ENCODE results near the gene SEC14L2. TPM values are rescaled to one million over a fixed set of nuclear protein-coding genes. Genes with fewer than 3 reads are reported as not detected.

The SEC14L2 gene
- total RNA-seq, 1 experiment from 2014 or later: 14.4 TPM

DNA sequence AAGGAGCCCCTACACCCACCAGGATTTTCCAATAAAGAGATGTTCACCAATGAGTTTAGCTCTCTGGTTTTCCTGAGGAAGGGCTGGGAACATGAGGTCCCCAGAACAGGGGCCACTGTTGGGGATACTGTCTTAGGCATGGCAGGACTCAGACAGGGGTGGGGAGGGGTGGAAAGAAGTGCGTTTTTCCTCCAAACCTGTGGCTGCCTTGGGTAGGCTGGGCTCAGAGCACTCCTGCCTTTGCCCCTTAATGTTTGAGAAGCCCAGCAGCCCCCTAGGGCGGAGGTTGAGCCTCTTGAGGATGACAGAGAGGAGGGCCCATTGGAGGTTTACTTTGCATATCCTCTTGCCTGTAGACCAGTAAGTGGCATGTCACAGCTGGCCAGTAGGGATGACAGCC lies 39.4 kb downstream of the SEC14L2 start:
- no peak for TF ChIP-seq EZH2 (IDR thresholded peaks at IDR 0.05; ENCODE audit: borderline replicate concordance, low read depth, low read length, poor library complexity, severe bottlenecking)
- TF ChIP-seq, protein P1, sequence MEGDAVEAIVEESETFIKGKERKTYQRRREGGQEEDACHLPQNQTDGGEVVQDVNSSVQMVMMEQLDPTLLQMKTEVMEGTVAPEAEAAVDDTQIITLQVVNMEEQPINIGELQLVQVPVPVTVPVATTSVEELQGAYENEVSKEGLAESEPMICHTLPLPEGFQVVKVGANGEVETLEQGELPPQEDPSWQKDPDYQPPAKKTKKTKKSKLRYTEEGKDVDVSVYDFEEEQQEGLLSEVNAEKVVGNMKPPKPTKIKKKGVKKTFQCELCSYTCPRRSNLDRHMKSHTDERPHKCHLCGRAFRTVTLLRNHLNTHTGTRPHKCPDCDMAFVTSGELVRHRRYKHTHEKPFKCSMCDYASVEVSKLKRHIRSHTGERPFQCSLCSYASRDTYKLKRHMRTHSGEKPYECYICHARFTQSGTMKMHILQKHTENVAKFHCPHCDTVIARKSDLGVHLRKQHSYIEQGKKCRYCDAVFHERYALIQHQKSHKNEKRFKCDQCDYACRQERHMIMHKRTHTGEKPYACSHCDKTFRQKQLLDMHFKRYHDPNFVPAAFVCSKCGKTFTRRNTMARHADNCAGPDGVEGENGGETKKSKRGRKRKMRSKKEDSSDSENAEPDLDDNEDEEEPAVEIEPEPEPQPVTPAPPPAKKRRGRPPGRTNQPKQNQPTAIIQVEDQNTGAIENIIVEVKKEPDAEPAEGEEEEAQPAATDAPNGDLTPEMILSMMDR (conservative IDR thresholded peaks at IDR 0.05; ENCODE audit: low read depth, low read length): no peak
- no TSS peak for BruUV-seq (replicated peaks)
- intact Hi-C loops (cut with micrococcal nuclease; ENCODE audit: unreplicated experiment): no loop called here
- H3K4me1 ChIP-seq (ENCODE audit: insufficient read depth, low read length, poor library complexity, severe bottlenecking): peaks cover 43% of the 10 kb centered on the region
- ChIA-PET POLR2A (ENCODE audit: low non-redundant PET) (interaction anchor here (0.6 kb wide), 1 partner anchor 9 kb away, joined by 3 read pairs; no protein-coding TSS in a partner anchor), CTCF (interaction anchor here (1.1 kb wide), 1 partner anchor 12 kb away, joined by 3 read pairs; no protein-coding TSS in a partner anchor)
- DNase-seq (ENCODE audit: low spot score): peak; percentile 83
- H3K9me3 ChIP-seq (ENCODE audit: low read depth, low read length, poor library complexity, severe bottlenecking): no peaks in the 10 kb centered on the region
- peak overlapping the region; percentile 22 for H3K4me3 ChIP-seq (ENCODE audit: low read depth, low read length, poor library complexity, severe bottlenecking)
- no peaks in the 10 kb centered on the region for H3K36me3 ChIP-seq (ENCODE audit: insufficient read depth, low read length, poor library complexity, severe bottlenecking)
- no peaks in the 10 kb centered on the region for H3K27me3 ChIP-seq (replicated peaks; ENCODE audit: insufficient read depth, low read depth, low read length, poor library complexity)
- peak overlapping the region; percentile 100 for H3K27ac ChIP-seq (ENCODE audit: low read depth, low read length, poor library complexity, severe bottlenecking)

DNA sequence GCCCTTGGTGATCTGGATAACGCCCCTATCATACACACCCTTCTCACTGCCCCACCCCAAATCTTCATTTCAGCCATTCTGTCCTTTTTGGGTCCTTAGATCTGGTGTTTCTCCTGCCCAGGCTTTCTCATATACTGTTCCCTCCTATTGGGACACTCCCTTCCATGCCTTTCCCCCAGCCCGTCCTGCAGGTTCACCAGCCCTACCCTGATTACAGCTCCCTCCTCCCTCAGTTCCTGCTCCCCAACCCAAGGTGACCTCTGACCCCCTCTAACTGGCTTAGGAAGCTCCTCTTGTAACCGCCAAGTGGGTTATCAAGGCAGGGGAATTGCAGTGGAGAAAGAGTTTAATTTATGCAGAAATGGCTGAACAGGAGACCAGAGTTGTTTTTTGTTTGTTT lies 41.7 kb downstream of the SEC14L2 start:
- Histone ChIP-seq H3K4me3 (ENCODE audit: low read depth, low read length, poor library complexity, severe bottlenecking) (no peak overlapping the region), H3K4me1 (ENCODE audit: insufficient read depth, low read length, poor library complexity, severe bottlenecking) (peaks cover 47% of the 10 kb centered on the region), H3K27ac (ENCODE audit: low read depth, low read length, poor library complexity, severe bottlenecking) (peak overlapping the region; percentile 100), H3K36me3 (ENCODE audit: insufficient read depth, low read length, poor library complexity, severe bottlenecking) (no peaks in the 10 kb centered on the region), H3K9me3 (ENCODE audit: low read depth, low read length, poor library complexity, severe bottlenecking) (no peaks in the 10 kb centered on the region), H3K27me3 (replicated peaks; ENCODE audit: insufficient read depth, low read depth, low read length, poor library complexity) (no peaks in the 10 kb centered on the region)
- BruUV-seq (replicated peaks): no TSS peak
- TF ChIP-seq, protein P1 (conservative IDR thresholded peaks at IDR 0.05; ENCODE audit: low read depth, low read length): no peak
- no peak for TF ChIP-seq EZH2 (IDR thresholded peaks at IDR 0.05; ENCODE audit: borderline replicate concordance, low read depth, low read length, poor library complexity, severe bottlenecking)
- no peak for DNase-seq (ENCODE audit: low spot score)
- ChIA-PET CTCF (no interaction called here), POLR2A (ENCODE audit: low non-redundant PET) (no interaction called here)
- intact Hi-C loops (cut with micrococcal nuclease; ENCODE audit: unreplicated experiment): no loop called here

DNA sequence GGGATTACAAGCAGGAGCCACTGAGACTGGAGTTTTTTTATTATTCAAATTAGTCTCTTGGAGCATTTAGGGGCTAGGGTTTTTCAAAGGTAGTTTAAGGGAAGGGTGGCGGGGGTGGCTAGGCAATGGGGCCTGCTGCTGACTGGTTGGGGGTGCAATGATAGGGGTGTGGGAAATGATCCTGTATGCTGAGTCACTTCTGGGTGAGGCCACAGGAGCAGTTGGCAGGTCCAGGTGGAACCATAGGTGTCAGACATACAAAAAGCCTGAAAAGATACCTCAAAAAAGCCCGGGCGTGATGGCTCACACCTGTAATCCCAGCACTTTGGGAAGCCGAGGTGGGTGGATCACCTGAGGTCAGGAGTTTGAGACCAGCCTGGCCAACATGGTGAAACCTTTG lies 42.4 kb downstream of the SEC14L2 start:
- no peak for DNase-seq (ENCODE audit: low spot score)
- Histone ChIP-seq H3K4me3 (ENCODE audit: low read depth, low read length, poor library complexity, severe bottlenecking) (no peak overlapping the region), H3K36me3 (ENCODE audit: insufficient read depth, low read length, poor library complexity, severe bottlenecking) (no peaks in the 10 kb centered on the region), H3K27me3 (replicated peaks; ENCODE audit: insufficient read depth, low read depth, low read length, poor library complexity) (no peaks in the 10 kb centered on the region), H3K9me3 (ENCODE audit: low read depth, low read length, poor library complexity, severe bottlenecking) (no peaks in the 10 kb centered on the region), H3K27ac (ENCODE audit: low read depth, low read length, poor library complexity, severe bottlenecking) (peak overlapping the region; percentile 100), H3K4me1 (ENCODE audit: insufficient read depth, low read length, poor library complexity, severe bottlenecking) (peaks cover 46% of the 10 kb centered on the region)
- BruUV-seq (replicated peaks): no TSS peak
- ChIA-PET POLR2A (ENCODE audit: low non-redundant PET) (no interaction called here), CTCF (no interaction called here)
- TF ChIP-seq, protein P1 (conservative IDR thresholded peaks at IDR 0.05; ENCODE audit: low read depth, low read length): no peak
- no peak for TF ChIP-seq EZH2 (IDR thresholded peaks at IDR 0.05; ENCODE audit: borderline replicate concordance, low read depth, low read length, poor library complexity, severe bottlenecking)
- intact Hi-C loops (cut with micrococcal nuclease; ENCODE audit: unreplicated experiment): no loop called here
